Neural cell (in vitro differentiated cells): ENCODE results near the gene WASF3. TPM values are rescaled to one million over a fixed set of nuclear protein-coding genes. Genes with fewer than 3 reads are reported as not detected.

Experiments used
- H2AFZ ChIP-seq: fragments of 200-600, 300-800 bp; sonication (generic), shearing (Covaris generic); 2 replicates; pipeline ENCODE4 v1.6.0; 2014; ENCODE audit warnings: low read depth, mild to moderate bottlenecking, antibody characterized with exemption, low read length, moderate library complexity
- H3F3A ChIP-seq: fragments of 200-600 bp; shearing (Covaris generic); 2 replicates; pipeline ENCODE4 v1.6.1; 2016; ENCODE audit warnings: mild to moderate bottlenecking, moderate library complexity, mixed read lengths, antibody characterized with exemption, low read length; ENCODE audit not compliant: insufficient read depth, poor library complexity, severe bottlenecking
- H3K27ac ChIP-seq: fragments of 200-600, 300-800 bp; sonication (generic), shearing (Covaris generic); 2 replicates; pipeline ENCODE4 v1.5.1; 2014; ENCODE audit warnings: mild to moderate bottlenecking, low read length, moderate library complexity
- H3K27me3 ChIP-seq: fragments of 300-800, 200-600 bp; sonication (generic), shearing (Covaris generic); 2 replicates; pipeline ENCODE4 v1.6.0; 2014; ENCODE audit warnings: mild to moderate bottlenecking, low read depth, low read length, moderate library complexity; ENCODE audit not compliant: insufficient read depth
- H3K36me3 ChIP-seq: fragments of 300-800, 200-600 bp; sonication (generic), shearing (Covaris generic); 2 replicates; pipeline ENCODE4 v1.5.1; 2014; ENCODE audit warnings: mild to moderate bottlenecking, antibody characterized with exemption, low read length, moderate library complexity; ENCODE audit not compliant: insufficient read depth
- H3K4me2 ChIP-seq: fragments of 300-800, 200-600 bp; sonication (generic), shearing (Covaris generic); 2 replicates; pipeline ENCODE4 v1.6.0; 2014; ENCODE audit warnings: mild to moderate bottlenecking, low read length
- H3K4me3 ChIP-seq: fragments of 300-800, 200-600 bp; sonication (generic), shearing (Covaris generic); 2 replicates; pipeline ENCODE4 v1.5.1; 2014; ENCODE audit warnings: mild to moderate bottlenecking, low read length, moderate library complexity
- H3K79me2 ChIP-seq: fragments of 200-600 bp; shearing (Covaris generic); replicated peaks from 2 replicates; pipeline ENCODE4 v1.6.0; 2014; ENCODE audit warnings: mild to moderate bottlenecking, low read length, moderate library complexity; ENCODE audit not compliant: insufficient read depth
- H3K9ac ChIP-seq: fragments of 300-800, 200-600 bp; sonication (generic), shearing (Covaris generic); 2 replicates; pipeline ENCODE4 v1.6.1; 2016; ENCODE audit warnings: mild to moderate bottlenecking, low read length, mixed read lengths
- H3K9me2 ChIP-seq: fragments of 200-600 bp; shearing (Covaris generic); 2 replicates; pipeline ENCODE4 v1.6.1; 2016; ENCODE audit warnings: mild to moderate bottlenecking, low read length, mixed read lengths; ENCODE audit not compliant: insufficient read depth
- H3K9me3 ChIP-seq: fragments of 200-600, 300-800 bp; sonication (generic), shearing (Covaris generic); 2 replicates; pipeline ENCODE4 v1.6.1; 2016; ENCODE audit warnings: mild to moderate bottlenecking, mixed run types, low read length, moderate library complexity, mixed read lengths
- H4K20me1 ChIP-seq: fragments of 200-600 bp; shearing (Covaris generic); 2 replicates; pipeline ENCODE4 v1.6.1; 2016; ENCODE audit warnings: mild to moderate bottlenecking, mixed run types; ENCODE audit not compliant: insufficient read depth
- CTCF ChIP-seq: fragments of 450-650 bp; IDR thresholded peaks from 2 replicates; pipeline ENCODE4 v1.5.1; 2014; ENCODE audit warnings: antibody characterized with exemption, mild to moderate bottlenecking, moderate library complexity; ENCODE audit not compliant: poor library complexity, severe bottlenecking
- EP300 ChIP-seq: fragments of 450-650 bp; conservative IDR thresholded peaks from 2 replicates; pipeline ENCODE4 v1.6.1; 2014; ENCODE audit warnings: antibody characterized with exemption, mild to moderate bottlenecking, moderate library complexity; ENCODE audit not compliant: poor library complexity, severe bottlenecking
- EZH2 ChIP-seq: fragments of 200-600, 300-800 bp; shearing (Covaris generic), sonication (generic); IDR thresholded peaks from 2 replicates; pipeline ENCODE4 v1.6.1; 2014; ENCODE audit warnings: antibody characterized with exemption, low read length, borderline replicate concordance, mild to moderate bottlenecking; ENCODE audit not compliant: insufficient read depth, poor library complexity, severe bottlenecking
- MXI1 ChIP-seq: fragments of 450-650 bp; conservative IDR thresholded peaks from 2 replicates; pipeline ENCODE4 v1.6.1; 2014; ENCODE audit warnings: antibody characterized with exemption, mild to moderate bottlenecking; ENCODE audit not compliant: poor library complexity, severe bottlenecking
- POLR2AphosphoS5 ChIP-seq: IDR thresholded peaks from 2 replicates; pipeline ENCODE4 v1.6.1; 2012
- RAD21 ChIP-seq: fragments of 450-650 bp; conservative IDR thresholded peaks from 2 replicates; pipeline ENCODE4 v1.6.1; 2014; ENCODE audit warnings: antibody characterized with exemption, mild to moderate bottlenecking, moderate library complexity
- REST ChIP-seq: IDR thresholded peaks from 2 replicates; pipeline ENCODE4 v1.6.1; 2012; ENCODE audit warnings: borderline replicate concordance
- SMC3 ChIP-seq: fragments of 450-650 bp; conservative IDR thresholded peaks from 2 replicates; pipeline ENCODE4 v1.6.1; 2014; ENCODE audit warnings: antibody characterized with exemption, mild to moderate bottlenecking, moderate library complexity; ENCODE audit not compliant: poor library complexity
- TAF1 ChIP-seq: IDR thresholded peaks from 2 replicates; pipeline ENCODE4 v1.6.1; 2012; ENCODE audit warnings: low read depth
- polyA plus RNA-seq: library from polyadenylated mRNA; depleted of rRNA; stranded (reverse); fragments of >200 nt; gene quantifications from 2 replicates; pipeline ENCODE4 v1.2.3, GENCODE V29; 2014

The WASF3 gene
- polyA plus RNA-seq, 1 donor from 2014 or later = 44.5 TPM

GRCh38 chr13:26558074-26558805 is 757 bp downstream of the WASF3 start:
- Histone ChIP-seq H3K4me2 (peak overlapping the region; percentile 60), H3K9me2 (no peaks in the 10 kb centered on the region), H3K27me3 (no peaks in the 10 kb centered on the region), H3K36me3 (no peaks in the 10 kb centered on the region), H4K20me1 (no peaks in the 10 kb centered on the region), H3K9ac (peak overlapping the region; percentile 71), H3K4me3 (peak overlapping the region; percentile 96), H3F3A (no peaks in the 10 kb centered on the region), H2AFZ (no peak overlapping the region), H3K79me2 (peaks cover 41% of the 10 kb centered on the region), H3K9me3 (no peaks in the 10 kb centered on the region), H3K27ac (no peak overlapping the region)
- TF ChIP-seq SMC3 (no peak), CTCF (no peak), MXI1 (no peak), EP300 (no peak), TAF1 (no peak), REST (peak; percentile 19), EZH2 (no peak), RAD21 (peak; percentile 7), POLR2AphosphoS5 (peak; percentile 9)

GRCh38 chr13:26558987-26559386 is 1.5 kb downstream of the WASF3 start:
- Histone ChIP-seq H2AFZ (no peak overlapping the region), H3K4me3 (peak overlapping the region; percentile 96), H3K4me2 (peak overlapping the region; percentile 60), H3K27me3 (no peaks in the 10 kb centered on the region), H4K20me1 (no peaks in the 10 kb centered on the region), H3K36me3 (no peaks in the 10 kb centered on the region), H3K9me2 (no peaks in the 10 kb centered on the region), H3F3A (no peaks in the 10 kb centered on the region), H3K9me3 (no peaks in the 10 kb centered on the region), H3K79me2 (peaks cover 49% of the 10 kb centered on the region), H3K9ac (peak overlapping the region; percentile 71), H3K27ac (no peak overlapping the region)
- TF ChIP-seq RAD21 (no peak), SMC3 (no peak), EP300 (no peak), REST (no peak), MXI1 (no peak), POLR2AphosphoS5 (no peak), TAF1 (no peak), CTCF (no peak), EZH2 (no peak)
